Heart left ventricle (tissue), 16 donors: ENCODE results near the gene IGSF22. TPM values are rescaled to one million over a fixed set of nuclear protein-coding genes. Genes with fewer than 3 reads are reported as not detected.

Experiments
- ATAC-seq, 4 donors: fragments of 200-7000 bp; cut with Tn5 transposase; one replicate each; pipeline ENCODE4 v1.9.1; 2020 to 2022; ENCODE audit warnings: moderate library complexity in 4 of 4, mild to moderate bottlenecking in 3 of 4, moderate number of reproducible peaks in 1 of 4
- DNase-seq, 5 donors: peaks; one replicate each; pipeline ENCODE4 v3.0.0-alpha.2; 2020
- H3K27ac ChIP-seq, 12 donors: fragments of 200-600 bp; sonication (generic) in 4 of 12; one replicate each; pipeline versions ENCODE4 v1.5.0 to v1.8.0; 2016 to 2022; ENCODE audit warnings: mild to moderate bottlenecking in 2 of 12
- H3K27me3 ChIP-seq, 9 donors: fragments of 200-600 bp; sonication (generic) in 2 of 9; one replicate each; pipeline versions ENCODE4 v1.5.1 to v1.8.0; 2016 to 2022; ENCODE audit warnings: mild to moderate bottlenecking in 3 of 9
- H3K36me3 ChIP-seq, 9 donors: fragments of 200-600 bp; sonication (generic) in 2 of 9; one replicate each; pipeline versions ENCODE4 v1.5.0 to v1.8.0; 2018 to 2022; ENCODE audit warnings: mild to moderate bottlenecking in 2 of 9
- H3K4me1 ChIP-seq, 12 donors: fragments of 200-600 bp; sonication (generic) in 4 of 12; one replicate each; pipeline versions ENCODE4 v1.5.0 to v1.8.0; 2016 to 2022; ENCODE audit warnings: mild to moderate bottlenecking in 3 of 12
- H3K4me3 ChIP-seq, 12 donors: fragments of 200-600 bp; sonication (generic) in 4 of 12; one replicate each; pipeline versions ENCODE4 v1.5.0 to v1.8.0; 2017 to 2022; ENCODE audit warnings: mild to moderate bottlenecking in 9 of 12, moderate library complexity in 4 of 12
- H3K9me3 ChIP-seq, 12 donors: fragments of 200-600 bp; sonication (generic) in 4 of 12; one replicate each; pipeline versions ENCODE4 v1.5.0 to v1.8.0; 2016 to 2022; ENCODE audit warnings: mild to moderate bottlenecking in 1 of 12
- POLR2A ChIP-seq, 2 donors: fragments of 450-650 bp; IDR thresholded peaks; one replicate each; pipeline ENCODE4 v1.6.1; 2017; ENCODE audit warnings: antibody characterized with exemption in 2 of 2, mild to moderate bottlenecking in 2 of 2, moderate library complexity in 2 of 2
- WGBS, 4 donors: extraction: QIAGEN DNeasy Blood & Tissue Kit in 2 of 4; methylation state at CpG; one replicate each; pipeline versions ENCODE4 v1.1.5 to v1.1.7; 2013 to 2018; 5-methylcytosine and 5-hydroxymethylcytosine counted together
- intact Hi-C, 10 donors: fragments of 100-400 bp; cut with DNase I; formaldehyde crosslinking; loops; one replicate each; pipeline versions ENCODE4 v1.11.1 to v1.14.2; 2022
- polyA plus RNA-seq, 2 donors: library from polyadenylated mRNA; stranded (reverse); fragments of 200-250 nt; gene quantifications; one replicate each; pipeline ENCODE4 v1.2.3, GENCODE V29; 2013
- total RNA-seq, 9 donors: library from RNA; depleted of rRNA in 2 of 9; stranded (reverse); fragments of >200 nt in 2 of 9; fragmentation: NEBNext Ultra II Directional in 3 of 9; extraction: Animal tissue kit (Norgen Biotek cat#: 25700) in 3 of 9; gene quantifications; one replicate each; pipeline versions ENCODE4 v1.1.0 to v1.2.4, GENCODE V29; 2016 to 2023
- TF ChIP-seq, protein P1 (sequence below), 12 donors: fragments of 200-600 bp; sonication (generic) in 4 of 12; IDR thresholded peaks; one replicate each; pipeline versions ENCODE4 v1.5.0 to v1.8.0; 2018 to 2022; ENCODE audit warnings: antibody characterized with exemption in 12 of 12, mild to moderate bottlenecking in 5 of 12
- donor health status: ischemic (EF 13 %, LVEDD 7.1; RV severe dilation, severe dysfunction).
- donor health status: healthy with polysubstance abuse.
- donor health status: DM: no; HTN: yes; CAD: no.
- donor health status: DM: no; HTN: no; CAD: no.
- donor health status: ischemic (EF 25% LVEDD 6.9; RV normal size, moderate dysfunction).
- donor health status: ischemic (EF 25% LVEDD 5.7; RV mildly dilated, moderate dysfunction).
- donor health status: healthy.
- donor health status: DM: yes; HTN: yes; CAD: no.
- donor health status: ischemic (EF 35%, LVEDD 5.7; RV mildly dilated, moderate dysfunction).
- donor health status: nonischemic (EF 11% LVEDD 7.7; RV severe dilation, severe dysfunction).
- donor health status: DM: yes; HTN: yes; CAD: no.
- donor health status: PGD.
- donor health status: ischemic (EF 29% LVEDD 5.4; RV normal size, mild dysfunction).
- donor health status: nonischemic (EF 23%, LVEDD 6.1; RV moderate dilation, normal function).

IGSF22 gene
- total and polyA plus RNA-seq, 11 donors, result 0.24 to 1.2 (median 0.77) TPM

GRCh38 chr11:18729426-18729825 lies 3.4 kb upstream of the IGSF22 start:
- no peak overlapping the region for H3K27ac ChIP-seq
- intact Hi-C loops, result loop anchor here in 4 of 10 donors (5.0 to 10.0 kb wide), 2 partner anchors 37 to 195 kb away; no protein-coding TSS in a partner anchor
- no peak overlapping the region for H3K4me3 ChIP-seq
- no peak for TF ChIP-seq POLR2A (IDR thresholded peaks at IDR 0.05)
- TF ChIP-seq, protein P1, sequence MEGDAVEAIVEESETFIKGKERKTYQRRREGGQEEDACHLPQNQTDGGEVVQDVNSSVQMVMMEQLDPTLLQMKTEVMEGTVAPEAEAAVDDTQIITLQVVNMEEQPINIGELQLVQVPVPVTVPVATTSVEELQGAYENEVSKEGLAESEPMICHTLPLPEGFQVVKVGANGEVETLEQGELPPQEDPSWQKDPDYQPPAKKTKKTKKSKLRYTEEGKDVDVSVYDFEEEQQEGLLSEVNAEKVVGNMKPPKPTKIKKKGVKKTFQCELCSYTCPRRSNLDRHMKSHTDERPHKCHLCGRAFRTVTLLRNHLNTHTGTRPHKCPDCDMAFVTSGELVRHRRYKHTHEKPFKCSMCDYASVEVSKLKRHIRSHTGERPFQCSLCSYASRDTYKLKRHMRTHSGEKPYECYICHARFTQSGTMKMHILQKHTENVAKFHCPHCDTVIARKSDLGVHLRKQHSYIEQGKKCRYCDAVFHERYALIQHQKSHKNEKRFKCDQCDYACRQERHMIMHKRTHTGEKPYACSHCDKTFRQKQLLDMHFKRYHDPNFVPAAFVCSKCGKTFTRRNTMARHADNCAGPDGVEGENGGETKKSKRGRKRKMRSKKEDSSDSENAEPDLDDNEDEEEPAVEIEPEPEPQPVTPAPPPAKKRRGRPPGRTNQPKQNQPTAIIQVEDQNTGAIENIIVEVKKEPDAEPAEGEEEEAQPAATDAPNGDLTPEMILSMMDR (IDR thresholded peaks at IDR 0.05), result no peak
- DNase-seq (no peak), ATAC-seq (no peak)
- 69 to 88% (median 83%) methylated on average over 9 to 16 of the region's 16 CpGs for WGBS, 4 donors
- H3K4me1 ChIP-seq, result peaks cover 0 to 6% (median 0%) of the 10 kb centered on the region in 12 donors
- no peaks in the 10 kb centered on the region for H3K9me3 ChIP-seq
- no peaks in the 10 kb centered on the region for H3K36me3 ChIP-seq
- no peaks in the 10 kb centered on the region for H3K27me3 ChIP-seq

GRCh38 chr11:18728658-18729057 lies 2.7 kb upstream of the IGSF22 start:
- Histone ChIP-seq H3K27me3 (no peaks in the 10 kb centered on the region), H3K4me3 (no peak overlapping the region), H3K9me3 (no peaks in the 10 kb centered on the region), H3K36me3 (no peaks in the 10 kb centered on the region), H3K27ac (no peak overlapping the region), H3K4me1 (peaks cover 0 to 6% (median 0%) of the 10 kb centered on the region in 12 donors)
- intact Hi-C loops, result loop anchor here in 4 of 10 donors (5.0 to 10.0 kb wide), 2 partner anchors 36 to 194 kb away; no protein-coding TSS in a partner anchor
- ATAC-seq, result no peak
- 88 to 94% (median 92%) methylated on average over 13 of the region's 13 CpGs for WGBS, 4 donors
- DNase-seq, result no peak
- TF ChIP-seq, protein P1 (IDR thresholded peaks at IDR 0.05), result no peak
- no peak for TF ChIP-seq POLR2A (IDR thresholded peaks at IDR 0.05)

- Histone ChIP-seq H3K4me3 (no peak overlapping the region), H3K27me3 (no peaks in the 10 kb centered on the region), H3K9me3 (no peaks in the 10 kb centered on the region), H3K27ac (no peak overlapping the region), H3K4me1 (peaks cover 0 to 6% (median 0%) of the 10 kb centered on the region in 12 donors), H3K36me3 (no peaks in the 10 kb centered on the region)
- TF ChIP-seq, protein P1 (IDR thresholded peaks at IDR 0.05), result peak; percentile 48 to 87 (median 70)
- TF ChIP-seq POLR2A (IDR thresholded peaks at IDR 0.05), result no peak
- ATAC-seq (peak in 2 of 4 donors; percentile 34 to 55), DNase-seq (no peak)
- intact Hi-C loops, result loop anchor here in 4 of 10 donors (5.0 to 10.0 kb wide), 2 partner anchors 35 to 193 kb away; no protein-coding TSS in a partner anchor
- 45 to 50% (median 48%) methylated on average over 10 of the region's 10 CpGs for WGBS, 4 donors
Observed at GRCh38 chr11:18727479-18728236, 1.7 kb upstream of the IGSF22 start.

- intact Hi-C loops, result loop anchor here in 7 of 10 donors (5.0 to 10.0 kb wide), 4 partner anchors 87 to 189 kb away; partner anchors contain the start of genes UEVLD (in 3 of the 7) and SPTY2D1 (in 1 of the 7)
- WGBS, 4 donors, result 57 to 64% (median 63%) methylated on average over 7 of the region's 7 CpGs
- Histone ChIP-seq H3K27ac (no peak overlapping the region), H3K9me3 (no peaks in the 10 kb centered on the region), H3K4me1 (peaks cover 0 to 26% (median 8%) of the 10 kb centered on the region in 12 donors), H3K4me3 (no peak overlapping the region), H3K27me3 (no peaks in the 10 kb centered on the region), H3K36me3 (no peaks in the 10 kb centered on the region)
- no peak for DNase-seq
- TF ChIP-seq POLR2A (IDR thresholded peaks at IDR 0.05), result no peak
- TF ChIP-seq, protein P1 (IDR thresholded peaks at IDR 0.05), result no peak
- ATAC-seq, result no peak
Observed at GRCh38 chr11:18723991-18724390, 2.0 kb downstream of the IGSF22 start.
